GM19395 (cell line): Measurements from ENCODE around the gene SHROOM3.

Experiments
- ATAC-seq: cut with Tn5 transposase; IDR thresholded peaks from one replicate; pipeline ENCODE4 v1.9.1; 2021; ENCODE audit warnings: mild to moderate bottlenecking, moderate library complexity; ENCODE audit not compliant: unreplicated experiment

Gene SHROOM3

DNA sequence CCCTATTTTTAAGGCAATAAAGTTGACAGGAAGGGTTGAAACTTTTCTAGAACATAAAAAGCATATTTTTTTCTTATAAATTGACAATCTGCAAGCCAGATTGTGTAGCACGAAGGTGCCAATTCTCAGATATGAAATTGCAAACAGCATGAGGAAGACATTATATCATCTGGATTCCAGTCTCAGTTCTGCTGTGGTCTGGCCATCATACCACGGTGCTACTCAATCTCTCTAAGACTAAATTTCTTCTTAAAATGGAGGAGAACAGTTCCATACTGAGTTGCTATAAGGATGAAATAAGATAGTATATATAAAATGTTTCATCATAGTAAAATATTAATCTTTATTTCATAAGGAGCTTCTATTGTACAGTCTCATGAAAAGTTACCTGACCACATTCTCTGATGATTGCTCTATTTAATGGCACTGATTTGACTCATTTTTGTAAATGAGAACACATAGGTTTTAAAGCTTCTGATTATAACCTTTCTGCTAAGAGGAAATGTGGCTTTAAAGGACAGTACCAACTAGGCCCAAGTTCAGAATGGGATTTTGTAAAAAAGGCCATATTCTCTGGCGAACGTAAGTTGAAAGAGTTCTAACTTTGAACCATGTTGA is 127.9 kb downstream of the SHROOM3 start:
- ATAC-seq, result no peak

DNA sequence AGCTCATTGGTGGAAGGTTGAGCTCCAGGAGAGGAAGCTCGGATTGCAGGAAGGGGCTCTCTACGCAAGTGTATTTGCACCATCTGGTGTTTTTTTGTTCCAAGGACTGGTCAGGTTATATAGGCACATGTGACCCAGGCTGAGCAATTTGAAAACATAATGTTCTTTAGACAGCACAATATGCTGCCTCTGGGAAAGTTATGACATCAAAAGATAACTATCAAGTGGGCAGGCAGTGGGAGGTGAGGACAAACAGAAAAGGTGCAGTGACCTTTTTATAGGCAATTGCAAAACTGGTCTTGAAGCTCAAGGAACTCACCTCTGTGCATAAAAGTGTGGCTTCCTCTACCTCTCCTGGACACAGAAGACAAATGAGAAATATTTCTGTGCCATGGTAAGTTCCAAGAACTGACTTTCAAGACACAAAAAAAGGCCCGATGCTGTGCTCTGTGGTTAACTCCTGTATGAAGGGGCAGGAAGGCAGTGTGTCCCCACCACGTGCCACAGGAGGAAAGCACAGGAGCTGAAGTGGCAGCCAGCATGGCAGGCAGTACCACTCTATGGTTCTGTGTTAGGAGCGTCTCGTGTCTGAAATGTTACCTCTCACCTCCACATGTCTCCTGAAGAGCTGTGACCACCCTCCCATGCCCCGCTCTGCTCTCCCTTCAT is 128.6 kb downstream of the SHROOM3 start:
- no peak for ATAC-seq

DNA sequence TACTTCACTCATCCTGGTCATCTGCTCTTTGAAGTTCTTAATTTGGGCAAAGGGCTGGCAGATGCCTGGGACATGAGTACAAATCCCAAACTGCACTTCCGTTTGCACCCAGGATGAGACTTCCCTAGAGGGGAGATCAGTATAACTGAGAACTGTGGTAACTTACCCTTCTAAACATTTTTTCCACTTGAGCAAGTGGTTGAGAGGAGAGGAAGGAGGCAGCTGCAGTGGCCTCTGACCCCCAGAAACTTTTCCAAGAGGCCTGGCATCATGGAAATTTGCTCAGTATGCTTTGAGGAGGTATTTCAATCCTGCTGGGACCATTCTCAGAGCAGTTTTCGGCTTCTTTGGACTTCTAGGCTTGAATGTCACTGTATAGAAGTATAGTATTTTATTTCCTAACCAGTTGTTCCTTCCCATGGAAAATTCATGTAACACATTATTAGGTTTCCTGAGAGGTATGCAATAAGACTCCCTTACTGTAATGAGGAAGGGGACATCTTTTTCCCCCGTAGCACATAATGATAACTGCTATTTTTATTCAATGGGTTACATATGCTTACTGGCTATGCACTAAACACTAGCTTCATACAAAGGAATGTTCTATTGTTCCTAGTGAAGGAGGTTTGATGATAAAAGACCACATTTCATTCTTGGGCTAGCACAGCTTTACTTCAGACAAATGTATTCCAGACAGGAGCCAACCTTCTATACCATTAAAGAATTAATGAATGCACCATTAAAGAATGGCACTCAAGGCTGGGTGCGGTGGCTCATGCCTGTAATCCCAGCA is 129.3 kb downstream of the SHROOM3 start:
- ATAC-seq, result no peak

DNA sequence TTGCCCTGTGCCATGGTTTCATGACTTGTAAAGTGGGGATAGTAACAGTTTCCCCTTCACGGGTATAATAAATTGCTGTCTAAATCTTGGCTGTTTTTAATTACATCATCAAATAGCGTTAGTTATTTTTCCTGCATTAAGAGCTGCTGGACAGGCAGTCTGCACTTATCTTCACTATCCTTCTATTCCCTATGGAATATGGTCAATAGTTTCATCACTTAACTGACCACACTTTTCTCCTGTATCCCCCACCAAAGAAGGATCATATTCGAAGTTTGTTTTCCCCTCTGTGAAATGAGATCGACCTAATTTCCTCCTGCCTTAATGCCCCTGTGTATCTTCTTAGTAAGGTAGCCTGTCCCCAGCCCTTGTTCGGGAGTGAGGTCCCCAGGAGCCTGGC is 133.2 kb downstream of the SHROOM3 start:
- ATAC-seq, result no peak

DNA sequence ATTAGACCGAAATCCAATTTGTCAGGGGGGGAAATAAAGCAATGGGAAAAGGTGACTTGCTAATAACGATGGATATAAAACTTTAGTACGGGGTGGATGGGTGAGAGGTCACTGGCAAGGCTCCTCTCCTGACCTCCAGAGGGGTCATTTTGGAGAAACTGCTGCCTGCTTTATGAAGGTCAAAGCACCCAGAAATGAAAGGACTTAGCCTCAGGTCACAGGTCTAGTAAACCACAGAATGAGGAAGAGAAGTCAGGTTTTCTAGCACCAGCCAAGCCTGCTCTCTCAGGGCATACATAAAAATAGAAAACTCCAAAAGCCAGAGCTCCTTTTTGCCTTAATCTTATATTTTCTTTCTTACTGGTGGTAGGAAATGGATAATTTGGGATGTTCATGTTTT is 134.2 kb downstream of the SHROOM3 start:
- no peak for ATAC-seq

DNA sequence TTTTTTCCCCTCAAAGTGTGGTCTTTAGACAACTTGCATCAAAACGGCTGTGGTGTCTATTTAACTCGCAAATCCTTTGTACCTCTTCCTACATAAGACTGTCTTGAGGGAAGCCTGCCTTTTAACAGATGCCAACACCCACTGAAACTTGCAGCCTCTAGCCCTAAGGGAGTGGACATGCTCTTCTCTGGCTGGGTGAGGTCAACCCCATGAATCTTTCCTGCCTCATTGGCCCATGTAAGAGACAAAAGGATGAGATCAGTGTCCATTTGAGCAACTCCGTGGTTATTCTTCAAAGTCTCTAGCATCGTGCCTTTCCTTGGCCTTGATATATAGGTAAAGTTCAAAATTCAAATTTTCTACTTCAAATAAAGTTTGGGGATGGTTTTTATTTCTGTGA is 134.7 kb downstream of the SHROOM3 start:
- ATAC-seq, result no peak

DNA sequence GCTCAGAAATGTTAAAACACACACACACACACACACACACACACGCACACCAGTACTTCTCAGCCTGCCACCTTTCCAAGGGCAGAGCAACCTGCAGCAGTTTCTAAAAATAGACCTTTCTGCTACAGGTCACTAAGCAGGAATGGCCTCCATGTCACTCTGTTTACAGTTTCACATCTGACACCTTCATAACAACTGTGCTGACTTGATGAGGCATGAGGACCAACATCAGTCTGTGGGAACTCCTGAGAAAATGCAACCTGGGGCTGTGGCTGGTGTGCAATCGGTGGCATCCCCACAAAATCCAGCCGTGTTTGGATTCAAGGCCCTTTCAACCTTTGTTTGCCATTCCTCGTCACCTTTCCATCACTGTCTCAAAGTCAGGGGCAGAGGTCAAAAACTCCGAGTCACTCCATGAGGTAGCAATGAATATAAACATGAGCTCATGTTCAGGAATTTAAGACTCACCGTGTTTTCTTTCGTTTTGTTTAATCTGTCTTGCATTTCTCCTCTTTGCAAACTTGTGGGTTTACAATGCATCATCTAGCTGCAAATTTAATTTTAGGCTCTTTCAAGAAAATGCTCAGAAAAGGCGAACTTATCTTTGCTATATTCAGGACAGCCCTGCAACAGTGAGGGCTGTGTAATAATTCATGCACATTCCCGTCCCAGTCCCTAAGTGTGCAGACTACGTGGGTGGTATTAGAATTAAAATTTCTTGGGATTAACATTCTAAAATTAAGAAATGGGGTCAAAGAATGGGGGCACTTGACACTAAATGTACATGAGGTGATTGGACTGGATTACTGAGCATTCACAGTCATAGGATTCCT is 135.3 kb downstream of the SHROOM3 start:
- no peak for ATAC-seq

DNA sequence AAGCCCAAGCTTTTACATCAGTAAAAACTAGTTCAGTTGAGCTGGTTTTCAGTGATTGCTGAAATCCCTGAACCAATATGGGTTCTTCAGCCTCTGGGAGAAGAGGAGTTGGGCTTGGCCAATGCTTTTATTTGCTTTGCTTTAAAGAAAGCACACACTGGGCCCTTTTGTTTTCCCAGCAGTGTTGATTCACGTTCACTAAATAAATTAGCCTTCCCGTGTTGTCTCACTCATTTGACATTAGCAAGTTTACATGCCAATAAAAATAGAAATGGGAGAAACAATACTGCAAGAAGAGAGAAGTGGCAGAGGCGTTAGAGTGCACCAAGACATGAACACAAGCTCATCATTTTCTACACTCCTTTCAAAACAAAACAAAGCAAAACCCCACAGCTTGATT is 136.2 kb downstream of the SHROOM3 start:
- ATAC-seq, result no peak

DNA sequence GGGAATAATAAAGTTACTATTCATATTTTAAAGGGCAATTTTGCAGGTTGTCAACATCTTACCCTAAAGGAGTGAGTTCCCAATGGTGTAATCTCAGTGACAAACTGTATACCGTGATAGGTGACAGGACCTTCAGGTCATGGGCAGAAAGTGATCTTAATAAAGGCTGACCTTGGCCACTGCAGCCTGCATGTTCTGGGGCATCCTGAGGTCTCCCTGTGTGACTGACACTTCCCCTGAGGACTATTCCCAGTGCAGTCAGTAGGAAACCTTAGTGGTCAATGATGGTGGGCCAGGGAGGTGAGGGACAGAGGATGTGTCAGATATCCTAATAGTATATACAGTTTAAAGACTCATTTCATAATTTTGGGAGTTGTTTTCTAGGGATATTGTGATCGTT is 137.2 kb downstream of the SHROOM3 start:
- no peak for ATAC-seq

DNA sequence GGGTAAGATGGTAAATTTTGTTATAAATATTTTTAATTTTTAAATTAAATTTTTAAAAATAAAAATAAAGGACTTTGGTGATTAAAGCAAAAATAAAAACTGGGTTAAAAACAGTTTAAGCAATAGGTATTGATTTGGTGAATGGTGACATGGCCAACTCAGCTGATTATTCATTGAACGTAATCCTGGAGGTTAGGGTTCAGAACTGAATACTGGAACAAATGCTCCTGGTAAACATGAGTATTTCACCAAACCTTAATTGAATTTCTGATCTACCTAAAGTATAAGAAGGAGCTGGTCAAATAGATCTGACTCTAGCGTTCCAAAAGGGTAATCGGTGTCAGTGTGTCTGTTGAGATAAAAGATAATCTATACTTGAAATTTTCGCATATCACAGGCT is 141.8 kb downstream of the SHROOM3 start:
- no peak for ATAC-seq

DNA sequence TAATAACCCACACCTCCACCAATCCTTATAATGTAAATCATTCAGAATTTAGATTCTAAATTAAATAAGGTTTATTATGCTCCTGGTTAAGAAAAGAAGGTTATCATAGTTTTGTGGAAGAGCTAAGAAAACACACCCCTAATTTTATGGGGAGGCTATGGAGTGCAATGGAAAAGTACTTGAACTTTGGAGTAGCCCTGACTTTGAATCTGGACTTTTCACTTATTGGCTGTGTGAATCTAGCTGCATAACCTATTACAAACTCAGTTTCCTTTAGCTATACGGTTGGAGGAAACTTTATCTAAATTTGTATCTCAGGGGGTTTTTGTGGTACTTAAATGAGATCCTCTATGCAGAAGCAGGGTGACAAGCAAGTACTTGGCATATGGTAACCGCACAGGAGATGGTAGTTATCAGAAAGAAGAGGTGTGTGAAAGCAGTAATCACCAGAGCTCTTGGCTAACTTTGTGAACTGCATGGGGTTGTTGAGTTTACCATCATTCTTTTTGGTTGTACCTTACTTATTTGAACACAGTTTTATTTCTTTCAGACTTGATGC is 143.1 kb downstream of the SHROOM3 start:
- ATAC-seq, result no peak

DNA sequence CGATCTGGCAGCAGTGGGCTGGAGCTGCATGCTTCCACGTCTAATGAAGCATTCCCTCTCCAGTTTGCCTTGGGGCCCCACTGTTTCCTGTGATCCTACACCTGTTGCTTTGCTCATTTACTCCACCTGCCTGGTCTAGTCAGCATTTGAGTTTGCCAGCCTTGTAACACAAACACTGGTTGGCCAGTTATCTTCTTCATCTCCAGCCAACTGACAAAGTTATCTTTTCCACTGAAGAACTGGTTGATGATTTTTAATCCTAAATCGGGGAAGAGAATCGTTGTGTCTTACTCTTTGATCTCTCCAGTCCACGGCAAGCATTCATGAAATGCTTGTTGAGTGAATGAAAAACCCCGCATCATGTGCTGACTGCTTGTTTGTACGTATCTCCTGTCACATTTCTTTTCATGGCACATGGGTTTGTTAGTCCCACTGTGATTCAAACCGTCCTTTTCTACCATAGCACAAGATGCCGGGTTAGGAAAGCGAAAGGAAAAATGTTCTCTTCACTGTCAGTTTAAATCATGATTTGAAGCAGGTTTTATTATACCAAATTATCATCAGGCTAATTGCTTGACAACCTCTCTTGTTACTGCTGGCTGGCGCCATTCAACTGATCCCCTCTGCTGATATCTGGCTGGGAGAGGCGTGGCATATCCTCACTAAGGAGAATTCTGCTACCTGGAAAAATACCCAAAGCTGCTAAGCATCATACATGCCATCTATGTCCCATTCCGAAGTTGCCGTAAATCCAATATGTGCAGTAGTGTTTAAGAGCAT is 144.8 kb downstream of the SHROOM3 start:
- no peak for ATAC-seq

DNA sequence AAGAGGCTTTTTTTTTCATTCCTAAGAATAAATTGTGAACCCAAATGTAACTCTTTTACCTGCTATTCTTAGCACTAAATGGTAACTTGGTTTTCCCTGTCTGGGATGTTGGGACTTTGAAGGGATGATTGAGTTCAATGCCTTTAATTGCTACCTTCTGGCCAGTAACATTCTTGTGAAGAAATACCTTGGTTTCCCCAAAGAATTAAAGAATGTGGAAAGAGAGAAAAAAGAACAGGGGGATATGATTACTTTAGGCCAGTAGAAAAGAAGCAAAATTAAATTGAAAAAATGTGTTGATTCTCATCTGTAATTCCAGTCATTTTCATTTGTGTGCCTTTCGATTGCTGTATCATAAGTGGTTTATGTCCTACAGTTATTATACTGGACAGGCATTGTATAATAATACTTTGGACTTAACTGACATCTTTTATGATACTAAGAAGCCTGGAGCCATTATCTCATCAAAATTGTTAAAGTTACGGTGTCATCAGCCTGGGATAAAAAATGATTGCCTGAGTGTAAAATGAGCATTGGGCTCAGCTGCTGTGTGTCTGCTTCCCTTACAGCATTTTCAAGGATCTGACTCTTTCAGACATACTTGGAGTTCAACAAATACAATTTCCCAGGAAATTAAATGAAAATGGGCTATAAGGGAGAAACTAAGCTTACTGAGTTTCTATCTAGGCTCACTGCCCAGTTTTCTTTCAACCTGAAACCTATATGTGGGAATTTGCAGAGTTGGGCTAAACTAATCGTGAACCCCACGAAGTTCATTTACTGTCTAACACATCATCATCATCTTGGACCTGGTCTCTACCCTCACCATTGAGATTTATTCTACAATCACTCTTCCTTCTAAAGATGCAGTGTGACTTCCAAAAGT is 146.3 kb downstream of the SHROOM3 start:
- ATAC-seq, result no peak

DNA sequence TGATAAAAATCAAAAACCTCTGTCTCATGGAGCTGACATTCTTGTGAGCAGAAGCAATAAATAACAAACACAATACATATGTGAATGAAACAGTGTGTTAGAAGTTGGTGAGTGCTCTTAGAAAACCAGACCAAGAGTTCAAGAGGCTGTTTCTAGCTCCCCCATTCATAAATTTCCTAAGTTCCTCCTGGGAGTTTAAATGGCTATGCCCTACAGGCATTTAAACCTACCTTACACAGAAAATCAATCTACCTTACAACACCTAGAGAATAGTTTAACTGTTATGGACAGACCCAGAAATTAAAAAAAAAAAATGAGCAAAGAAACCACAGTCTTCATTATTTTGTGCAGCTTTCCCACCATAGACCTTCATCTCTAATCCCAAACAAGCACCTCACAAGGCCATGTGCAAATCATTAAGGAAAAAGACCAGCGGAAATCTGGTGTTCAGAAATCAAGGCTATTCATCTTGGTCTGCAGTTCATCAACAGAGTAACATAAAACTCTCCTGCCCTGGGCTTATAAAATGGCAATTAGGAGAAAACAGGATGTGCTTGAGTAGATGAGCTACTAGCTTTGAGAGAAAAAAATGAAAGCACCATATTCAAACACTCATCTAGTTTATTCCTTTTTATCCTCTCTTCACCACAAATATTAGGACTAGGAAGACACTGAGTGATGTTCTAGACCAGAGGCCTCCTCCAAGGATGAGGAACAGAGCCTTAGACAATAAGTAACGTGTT is 147.2 kb downstream of the SHROOM3 start:
- no peak for ATAC-seq

DNA sequence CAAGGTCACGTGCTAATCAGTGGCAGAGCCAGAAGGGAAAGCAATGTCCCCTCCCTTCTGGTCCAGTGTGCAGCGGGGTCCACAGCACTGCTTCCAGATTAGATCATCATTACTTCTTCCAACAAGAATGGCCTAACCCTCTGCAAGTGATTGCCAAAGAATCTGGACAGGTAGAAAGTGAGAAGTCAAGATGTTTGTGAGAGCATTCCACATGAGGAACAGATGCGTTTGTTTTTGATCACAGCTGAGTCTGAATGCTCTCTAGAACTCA is 147.7 kb downstream of the SHROOM3 start:
- no peak for ATAC-seq

DNA sequence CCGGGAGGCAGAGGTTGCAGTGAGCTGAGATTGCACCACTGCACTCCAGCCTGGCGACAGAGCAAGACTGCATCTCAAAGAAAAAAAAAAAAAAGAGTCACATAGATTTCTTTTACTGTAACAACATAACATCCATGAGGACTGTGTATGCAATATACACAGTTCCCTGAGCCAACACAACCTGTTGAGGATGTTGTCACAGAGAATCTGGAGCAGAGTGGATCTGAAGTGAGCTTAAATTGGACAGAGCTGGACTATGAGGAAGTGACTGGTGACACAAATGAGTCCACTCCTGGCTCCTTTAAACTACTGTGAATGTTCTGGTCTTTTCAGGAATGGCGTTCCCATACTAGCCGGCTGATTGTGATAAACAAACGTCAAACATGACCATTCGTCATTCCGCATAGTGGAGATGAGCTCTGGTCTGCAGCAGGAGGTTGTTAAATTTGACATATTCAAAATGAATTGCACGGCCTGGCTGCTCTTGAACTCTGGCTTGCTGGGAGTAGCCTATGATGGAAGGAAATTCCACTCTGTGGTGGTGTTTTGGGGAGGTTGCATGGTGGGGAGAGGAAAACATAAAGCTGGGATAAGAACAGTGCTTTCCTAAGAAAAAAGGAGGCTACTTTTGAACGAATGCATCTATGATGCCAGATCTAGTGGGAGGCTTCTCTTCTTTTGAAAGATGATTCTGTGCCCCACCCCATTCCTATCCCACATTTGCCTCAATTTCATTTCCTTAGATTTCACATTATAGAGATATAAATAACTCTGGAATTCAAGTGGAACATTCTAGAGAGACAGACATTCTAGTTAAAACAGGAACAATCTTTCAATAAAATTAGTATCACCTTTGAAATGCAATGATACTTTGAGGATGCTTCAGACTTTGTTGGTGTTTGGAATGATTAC is 149.5 kb downstream of the SHROOM3 start:
- no peak for ATAC-seq

DNA sequence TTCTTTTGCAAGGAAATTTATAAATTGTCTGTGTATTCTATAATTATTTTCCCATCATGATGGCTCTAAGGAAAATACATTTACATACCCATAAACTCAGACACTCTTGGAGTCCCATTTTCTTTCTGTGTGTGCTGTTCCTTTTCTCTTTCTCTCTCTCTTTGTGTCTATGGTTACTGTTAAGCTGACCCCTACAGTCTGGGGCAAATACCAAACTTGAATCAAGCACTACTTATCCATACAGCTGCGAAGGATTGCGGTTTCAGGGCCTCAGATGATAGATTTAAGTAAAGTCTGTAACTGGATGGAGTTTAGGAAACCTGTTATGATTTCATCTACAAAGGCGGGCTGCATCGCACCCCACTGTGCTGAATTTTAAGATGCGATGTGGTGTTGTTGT is 150.2 kb downstream of the SHROOM3 start:
- no peak for ATAC-seq

DNA sequence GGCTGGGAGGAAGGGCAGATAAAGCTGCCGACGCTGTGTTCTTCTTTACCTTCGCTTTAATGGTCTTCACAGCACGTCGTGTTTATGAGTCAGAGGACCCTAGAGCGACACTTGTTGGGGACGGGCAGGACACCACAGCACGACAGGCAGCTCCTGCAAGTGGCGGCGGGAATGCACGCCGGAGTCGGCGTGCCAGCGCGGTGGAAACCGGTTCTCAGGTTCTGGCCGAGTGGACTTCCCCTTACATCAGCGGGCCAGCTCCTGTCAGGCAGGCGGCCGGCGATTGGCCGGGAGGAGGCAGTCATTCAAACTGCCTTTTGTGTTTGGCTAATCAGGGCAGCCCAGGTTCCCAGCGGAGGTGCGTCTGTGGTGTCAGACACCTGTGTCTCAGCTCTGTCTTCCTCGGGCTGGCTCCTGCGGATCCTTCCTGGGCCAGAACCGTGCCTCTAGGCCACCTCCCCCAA is 150.9 kb downstream of the SHROOM3 start:
- peak; percentile 73 for ATAC-seq
